IPS-11a (cell line): ENCODE measurements around the gene AGBL3.

ENCODE experiments used
- H3K4me3 ChIP-seq: one replicate; pipeline ENCODE4 v1.5.1; 2013; ENCODE audit warnings: low read depth, low read length, control low read depth

AGBL3 gene

GRCh38 chr7:135183478-135183877 lies 197.2 kb downstream of the AGBL3 start:
- no peak overlapping the region for H3K4me3 ChIP-seq

- H3K4me3 ChIP-seq = no peak overlapping the region
Measured at GRCh38 chr7:135184254-135184841, 198.0 kb downstream of the AGBL3 start.
